HEK293 (cell line): ENCODE results near the gene ZNF763.

Source experiments
- KLF16 ChIP-seq: fragments of 450-650 bp; formaldehyde crosslinking; IDR thresholded peaks from 2 replicates; pipeline ENCODE4 v1.5.1; 2017; ENCODE audit warnings: missing biosample characterization, missing genetic modification characterization
- KLF8 ChIP-seq: fragments of 450-650 bp; formaldehyde crosslinking; IDR thresholded peaks from 2 replicates; pipeline ENCODE4 v1.5.1; 2016; ENCODE audit warnings: missing biosample characterization, missing genetic modification characterization
- PRDM6 ChIP-seq: fragments of 450-650 bp; formaldehyde crosslinking; IDR thresholded peaks from 2 replicates; pipeline ENCODE4 v1.5.1; 2017; ENCODE audit warnings: missing biosample characterization, missing genetic modification characterization
- RBAK ChIP-seq: fragments of 450-650 bp; formaldehyde crosslinking; IDR thresholded peaks from 2 replicates; pipeline ENCODE4 v1.5.1; 2016; ENCODE audit warnings: missing biosample characterization, missing genetic modification characterization
- REST ChIP-seq: fragments of 450-650 bp; formaldehyde crosslinking; IDR thresholded peaks from 2 replicates; pipeline ENCODE4 v1.5.1; 2016; ENCODE audit warnings: missing biosample characterization, missing genetic modification characterization
- SETDB1 ChIP-seq: IDR thresholded peaks from one replicate; pipeline ENCODE4 v1.6.1; 2017; ENCODE audit warnings: mild to moderate bottlenecking, low read length, moderate library complexity, mixed read lengths; ENCODE audit not compliant: insufficient read length
- ZFHX2 ChIP-seq: fragments of 450-650 bp; formaldehyde crosslinking; conservative IDR thresholded peaks from 2 replicates; pipeline ENCODE4 v1.5.1; 2016; ENCODE audit warnings: missing biosample characterization, missing genetic modification characterization
- ZNF138 ChIP-seq: fragments of 450-650 bp; formaldehyde crosslinking; IDR thresholded peaks from 2 replicates; pipeline ENCODE4 v1.5.1; 2016; ENCODE audit warnings: missing biosample characterization, missing genetic modification characterization, borderline replicate concordance
- ZNF211 ChIP-seq: fragments of 450-650 bp; formaldehyde crosslinking; IDR thresholded peaks from 2 replicates; pipeline ENCODE4 v1.5.1; 2016; ENCODE audit warnings: low read depth, missing biosample characterization, missing genetic modification characterization
- ZNF274 ChIP-seq, 2 experiments: fragments of 200-500 bp in 1 of 2; fragments of 450-650 bp in 1 of 2; sonication (Bioruptor generic) in 1 of 2; formaldehyde crosslinking in 1 of 2; IDR thresholded peaks; 2 replicates each; pipeline versions ENCODE4 v1.5.1 to v1.6.1; 2014 to 2016; ENCODE audit warnings: borderline replicate concordance in 1 of 2, inconsistent platforms in 1 of 2, low read length in 1 of 2, missing biosample characterization in 1 of 2, missing genetic modification characterization in 1 of 2
- ZNF473 ChIP-seq: fragments of 450-650 bp; formaldehyde crosslinking; IDR thresholded peaks from 2 replicates; pipeline ENCODE4 v1.5.1; 2017; ENCODE audit warnings: missing biosample characterization, missing genetic modification characterization
- ZNF513 ChIP-seq: fragments of 450-650 bp; IDR thresholded peaks from 2 replicates; pipeline ENCODE4 v1.5.1; 2018; ENCODE audit warnings: missing biosample characterization, missing genetic modification characterization
- ZNF600 ChIP-seq: fragments of 450-650 bp; formaldehyde crosslinking; IDR thresholded peaks from 2 replicates; pipeline ENCODE4 v1.5.1; 2016; ENCODE audit warnings: missing biosample characterization, missing genetic modification characterization
- ZNF621 ChIP-seq: fragments of 450-650 bp; formaldehyde crosslinking; IDR thresholded peaks from 2 replicates; pipeline ENCODE4 v1.5.1; 2017; ENCODE audit warnings: missing biosample characterization, missing genetic modification characterization
- ZNF623 ChIP-seq: fragments of 450-650 bp; formaldehyde crosslinking; IDR thresholded peaks from 2 replicates; pipeline ENCODE4 v1.5.1; 2016; ENCODE audit warnings: missing biosample characterization, missing genetic modification characterization
- ZNF639 ChIP-seq: fragments of 450-650 bp; formaldehyde crosslinking; IDR thresholded peaks from 2 replicates; pipeline ENCODE4 v1.5.1; 2016; ENCODE audit warnings: missing biosample characterization, missing genetic modification characterization
- ZNF645 ChIP-seq: fragments of 450-650 bp; formaldehyde crosslinking; IDR thresholded peaks from 2 replicates; pipeline ENCODE4; 2016; ENCODE audit warnings: missing biosample characterization, missing genetic modification characterization
- ZNF704 ChIP-seq: fragments of 450-650 bp; formaldehyde crosslinking; IDR thresholded peaks from 2 replicates; pipeline ENCODE4 v1.5.1; 2016; ENCODE audit warnings: missing biosample characterization, missing genetic modification characterization
- ZNF768 ChIP-seq: fragments of 450-650 bp; formaldehyde crosslinking; IDR thresholded peaks from 2 replicates; pipeline ENCODE4 v1.5.1; 2018; ENCODE audit warnings: missing biosample characterization, mild to moderate bottlenecking, missing genetic modification characterization
- ZNF791 ChIP-seq: fragments of 450-650 bp; formaldehyde crosslinking; IDR thresholded peaks from 2 replicates; pipeline ENCODE4 v1.5.1; 2016; ENCODE audit warnings: missing biosample characterization, missing genetic modification characterization
- ZNF830 ChIP-seq: fragments of 450-650 bp; IDR thresholded peaks from 2 replicates; pipeline ENCODE4 v1.5.0; 2018; ENCODE audit warnings: missing biosample characterization, missing genetic modification characterization, low read depth, mild to moderate bottlenecking, moderate library complexity
- ZNF837 ChIP-seq: fragments of 450-650 bp; formaldehyde crosslinking; IDR thresholded peaks from 2 replicates; pipeline ENCODE4 v1.5.1; 2016; ENCODE audit warnings: missing biosample characterization, missing genetic modification characterization

ZNF763 gene

GRCh38 chr19:11924886-11925650 is 39.8 kb upstream of the ZNF763 start, which contains the start of gene ZNF700 (continued):
- TF ChIP-seq REST (tag by site-specific recombination) (no peak), SETDB1 (no peak), KLF8 (tag by site-specific recombination) (peak; percentile 81), ZNF830 (no peak), ZFHX2 (peak; percentile 76), ZNF791 (no peak), RBAK (tag by site-specific recombination) (no peak), ZNF768 (tag by site-specific recombination) (no peak), ZNF600 (tag by site-specific recombination) (0 out of 2 replicates have a peak, but pooled peaks have one; percentile 13), ZNF639 (tag by site-specific recombination) (no peak), ZNF704 (tag by site-specific recombination) (no peak), ZNF513 (tag by site-specific recombination) (peak; percentile 86), ZNF623 (tag by site-specific recombination) (no peak), ZNF138 (tag by site-specific recombination) (no peak), ZNF837 (tag by site-specific recombination) (no peak), PRDM6 (tag by site-specific recombination) (no peak), ZNF621 (tag by site-specific recombination) (no peak), ZNF274 (IDR thresholded peaks at IDR 0.05; ENCODE audit: low read length) (no peak), ZNF274 (tag by site-specific recombination; IDR thresholded peaks at IDR 0.05; ENCODE audit: borderline replicate concordance) (no peak), ZNF645 (no peak), ZNF473 (tag by site-specific recombination) (no peak), KLF16 (tag by site-specific recombination) (peak; percentile 79), ZNF211 (tag by site-specific recombination) (no peak)
- TF ChIP-seq, all 188 proteins: peak for 52
